H9 (cell line): ENCODE data around the gene TSTD1. TPM values are rescaled to one million over a fixed set of nuclear protein-coding genes. Genes with fewer than 3 reads are reported as not detected.

ENCODE experiments used
- DNase-seq: peaks from one replicate; pipeline ENCODE4 v3.0.0-alpha.2; 2017
- H2AFZ ChIP-seq: one replicate; pipeline ENCODE4 v1.6.1; 2013; ENCODE audit warnings: mild to moderate bottlenecking, low read length, control low read depth, moderate library complexity
- H2AK5ac ChIP-seq: 2 replicates; pipeline ENCODE4 v1.6.1; 2013; ENCODE audit warnings: low read length, control low read depth, mixed read lengths; ENCODE audit not compliant: insufficient read length
- H2BK120ac ChIP-seq: one replicate; pipeline ENCODE4 v1.6.1; 2013; ENCODE audit warnings: low read depth, mild to moderate bottlenecking, low read length, control low read depth, inconsistent platforms; ENCODE audit not compliant: poor library complexity, severe bottlenecking
- H2BK12ac ChIP-seq: 2 replicates; pipeline ENCODE4 v1.6.1; 2013; ENCODE audit warnings: low read length, control low read depth, mixed read lengths, low read depth; ENCODE audit not compliant: insufficient read length
- H2BK15ac ChIP-seq: 2 replicates; pipeline ENCODE4 v1.6.1; 2013; ENCODE audit warnings: low read depth, low read length, control low read depth
- H2BK20ac ChIP-seq: one replicate; pipeline ENCODE4 v1.6.1; 2013; ENCODE audit warnings: low read depth, mild to moderate bottlenecking, low read length, control low read depth, inconsistent platforms; ENCODE audit not compliant: poor library complexity, severe bottlenecking
- H2BK5ac ChIP-seq: 2 replicates; pipeline ENCODE4 v1.6.1; 2013; ENCODE audit warnings: low read length, control low read depth, mixed read lengths; ENCODE audit not compliant: insufficient read length
- H3K14ac ChIP-seq: 2 replicates; pipeline ENCODE4 v1.6.1; 2013; ENCODE audit warnings: low read length, control low read depth; ENCODE audit not compliant: insufficient read depth
- H3K18ac ChIP-seq: 2 replicates; pipeline ENCODE4 v1.6.1; 2013; ENCODE audit warnings: low read depth, mild to moderate bottlenecking, mixed read lengths, low read length, control low read depth; ENCODE audit not compliant: insufficient read length
- H3K23ac ChIP-seq: 2 replicates; pipeline ENCODE4 v1.6.1; 2013; ENCODE audit warnings: low read length, control low read depth, mixed read lengths, low read depth; ENCODE audit not compliant: insufficient read length
- H3K23me2 ChIP-seq: 2 replicates; pipeline ENCODE4 v1.6.1; 2013; ENCODE audit warnings: low read depth, mild to moderate bottlenecking, mixed read lengths, low read length, control low read depth; ENCODE audit not compliant: insufficient read length, poor library complexity, severe bottlenecking
- H3K27ac ChIP-seq: 2 replicates; pipeline ENCODE4 v1.5.1; 2013; ENCODE audit warnings: low read length, control low read depth, mixed read lengths, low read depth; ENCODE audit not compliant: insufficient read length
- H3K27me3 ChIP-seq: 2 replicates; pipeline ENCODE4 v1.6.1; 2013; ENCODE audit warnings: low read length, control low read depth, inconsistent platforms; ENCODE audit not compliant: insufficient read depth
- H3K4ac ChIP-seq: 2 replicates; pipeline ENCODE4 v1.6.1; 2013; ENCODE audit warnings: low read depth, mild to moderate bottlenecking, control low read depth, inconsistent platforms, low read length, moderate library complexity
- H3K4me1 ChIP-seq: 2 replicates; pipeline ENCODE4 v1.6.1; 2013; ENCODE audit warnings: low read length, control low read depth, inconsistent platforms; ENCODE audit not compliant: insufficient read depth
- H3K4me2 ChIP-seq: 2 replicates; pipeline ENCODE4 v1.6.1; 2013; ENCODE audit warnings: low read length, control low read depth, mixed read lengths; ENCODE audit not compliant: insufficient read length, insufficient read depth
- H3K56ac ChIP-seq: 2 replicates; pipeline ENCODE4 v1.6.1; 2013; ENCODE audit warnings: low read depth, mild to moderate bottlenecking, mixed read lengths, low read length, control low read depth; ENCODE audit not compliant: insufficient read length
- H3K79me1 ChIP-seq: 2 replicates; pipeline ENCODE4 v1.6.1; 2013; ENCODE audit warnings: low read depth, mild to moderate bottlenecking, moderate library complexity, low read length, control low read depth, inconsistent platforms; ENCODE audit not compliant: insufficient read depth, poor library complexity, severe bottlenecking
- H3K79me2 ChIP-seq: 2 replicates; pipeline ENCODE4 v1.6.1; 2013; ENCODE audit warnings: low read length, control low read depth, inconsistent platforms; ENCODE audit not compliant: insufficient read depth
- H3K9ac ChIP-seq: 2 replicates; pipeline ENCODE4 v1.6.1; 2013; ENCODE audit warnings: low read length, control low read depth, mixed read lengths; ENCODE audit not compliant: insufficient read length; ENCODE audit errors: extremely low read depth
- H3K9me3 ChIP-seq: one replicate; pipeline ENCODE4 v1.6.1; 2013; ENCODE audit warnings: low read depth, low read length, inconsistent platforms; ENCODE audit not compliant: control insufficient read depth
- H3T11ph ChIP-seq: one replicate; pipeline ENCODE4 v1.6.1; 2013; ENCODE audit warnings: mild to moderate bottlenecking, low read length, control low read depth, inconsistent platforms
- H4K20me1 ChIP-seq: one replicate; pipeline ENCODE4 v1.6.1; 2013; ENCODE audit not compliant: control insufficient read depth, insufficient read length, insufficient read depth
- H4K5ac ChIP-seq: 2 replicates; pipeline ENCODE4 v1.6.1; 2013; ENCODE audit warnings: low read depth, mild to moderate bottlenecking, mixed read lengths, low read length, control low read depth; ENCODE audit not compliant: insufficient read length
- H4K8ac ChIP-seq: replicated peaks from 2 replicates; pipeline ENCODE4 v1.6.1; 2013; ENCODE audit warnings: low read length, control low read depth, mixed read lengths, low read depth; ENCODE audit not compliant: insufficient read length
- H4K91ac ChIP-seq: 2 replicates; pipeline ENCODE4 v1.6.1; 2013; ENCODE audit warnings: low read depth, mild to moderate bottlenecking, moderate library complexity, mixed read lengths, low read length, control low read depth; ENCODE audit not compliant: insufficient read length
- H3K27ac Mint-ChIP-seq, 3 experiments: 2 replicates in 2 of 3; 3 replicates in 1 of 3; pipeline ENCODE4 v1.8.0; 2020 to 2021; ENCODE audit warnings: mixed read lengths in 3 of 3, mild to moderate bottlenecking in 1 of 3, moderate library complexity in 1 of 3
- H3K27me3 Mint-ChIP-seq: 2 replicates; pipeline ENCODE4 v1.8.0; 2021; ENCODE audit warnings: low read depth, mild to moderate bottlenecking, moderate library complexity, mixed read lengths
- H3K36me3 Mint-ChIP-seq, 3 experiments: 2 replicates in 2 of 3; 3 replicates in 1 of 3; pipeline ENCODE4 v1.8.0; 2020 to 2021; ENCODE audit warnings: low read depth in 3 of 3, mixed read lengths in 3 of 3; ENCODE audit not compliant: insufficient read depth in 1 of 3
- H3K4me1 Mint-ChIP-seq, 2 experiments: 2 replicates each; pipeline ENCODE4 v1.8.0; 2020; ENCODE audit warnings: mixed read lengths in 2 of 2
- H3K4me3 Mint-ChIP-seq, 2 experiments: 2 replicates in 1 of 2; 3 replicates in 1 of 2; pipeline ENCODE4 v1.8.0; 2020 to 2021; ENCODE audit warnings: mild to moderate bottlenecking in 2 of 2, mixed read lengths in 2 of 2, moderate library complexity in 1 of 2
- H3K9me3 Mint-ChIP-seq, 2 experiments: 2 replicates in 1 of 2; 3 replicates in 1 of 2; pipeline ENCODE4 v1.8.0; 2020; ENCODE audit warnings: mild to moderate bottlenecking in 2 of 2, mixed read lengths in 2 of 2, moderate library complexity in 1 of 2
- WGBS: extraction: QIAGEN DNeasy Blood & Tissue Kit; methylation state at CpG from one replicate; pipeline ENCODE4 v1.1.7; 2013; ENCODE audit warnings: missing lambda C conversion rate, low lambda C conversion rate, mixed read lengths; ENCODE audit not compliant: insufficient read length; ENCODE audit errors: extremely low coverage; 5-methylcytosine and 5-hydroxymethylcytosine counted together
- total RNA-seq: library from RNA; stranded (reverse); gene quantifications from 2 replicates; pipeline ENCODE4 v1.2.1, GENCODE V29; 2021
- TF ChIP-seq, protein P1 (sequence below): fragments of 200-600 bp; sonication (generic); conservative IDR thresholded peaks from 3 replicates; pipeline ENCODE4 v1.8.0; 2021; ENCODE audit warnings: antibody characterized with exemption, mild to moderate bottlenecking

The TSTD1 gene
- total RNA-seq, 1 experiment from 2014 or later: 73.7 TPM

DNA sequence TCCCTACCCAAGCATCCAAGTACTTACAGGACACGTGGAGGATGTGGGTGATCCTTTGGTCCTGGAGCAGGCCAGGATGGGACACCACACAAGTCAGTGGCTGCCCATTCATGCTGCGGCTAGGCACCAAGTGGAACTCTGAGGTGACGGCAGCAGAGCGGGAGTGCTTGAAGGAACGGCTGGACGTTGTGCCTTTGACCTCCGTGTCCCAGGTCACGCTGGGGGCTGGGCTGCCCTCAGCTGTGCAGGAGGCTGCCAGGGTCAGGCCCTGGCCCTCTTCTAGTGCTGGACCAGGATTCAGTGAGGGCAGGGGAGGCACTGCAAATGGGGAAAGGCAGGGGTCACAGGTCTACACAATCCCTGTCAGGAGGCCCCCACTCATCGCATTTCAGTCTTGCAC lies 38.7 kb upstream of the TSTD1 start:
- Histone ChIP-seq H2BK20ac (no peak overlapping the region), H2BK12ac (no peak overlapping the region), H3K27me3 (no peaks in the 10 kb centered on the region), H3K18ac (no peak overlapping the region), H2AK5ac (no peak overlapping the region), H3K4me1 (no peaks in the 10 kb centered on the region), H2BK5ac (no peak overlapping the region), H2BK120ac (no peak overlapping the region), H4K91ac (no peak overlapping the region), H3K9ac (no peak overlapping the region), H3K23ac (no peak overlapping the region), H4K20me1 (no peaks in the 10 kb centered on the region), H2AFZ (no peak overlapping the region), H4K8ac (no peak overlapping the region), H4K5ac (no peak overlapping the region), H3K79me1 (no peaks in the 10 kb centered on the region), H3K23me2 (no peaks in the 10 kb centered on the region), H3T11ph (no peak overlapping the region), H3K14ac (no peak overlapping the region; the same call in 1 of the 2 replicates), H3K4ac (no peak overlapping the region), H3K4me2 (no peak overlapping the region), H3K56ac (no peak overlapping the region), H3K79me2 (no peaks in the 10 kb centered on the region), H3K27ac (no peak overlapping the region), H3K9me3 (no peaks in the 10 kb centered on the region), H2BK15ac (no peak overlapping the region)
- WGBS: no CpG with 5 or more reads among the region's 9 CpGs
- no peaks in the 10 kb centered on the region for H3K36me3 Mint-ChIP-seq
- H3K27me3 Mint-ChIP-seq: no peaks in the 10 kb centered on the region; the same call in none of the 2 replicates
- no peak overlapping the region for H3K27ac Mint-ChIP-seq
- no peak for DNase-seq
- peaks cover 16 to 20% of the 10 kb centered on the region in 2 experiments for H3K4me1 Mint-ChIP-seq
- H3K4me3 Mint-ChIP-seq: no peak overlapping the region
- TF ChIP-seq, protein P1, sequence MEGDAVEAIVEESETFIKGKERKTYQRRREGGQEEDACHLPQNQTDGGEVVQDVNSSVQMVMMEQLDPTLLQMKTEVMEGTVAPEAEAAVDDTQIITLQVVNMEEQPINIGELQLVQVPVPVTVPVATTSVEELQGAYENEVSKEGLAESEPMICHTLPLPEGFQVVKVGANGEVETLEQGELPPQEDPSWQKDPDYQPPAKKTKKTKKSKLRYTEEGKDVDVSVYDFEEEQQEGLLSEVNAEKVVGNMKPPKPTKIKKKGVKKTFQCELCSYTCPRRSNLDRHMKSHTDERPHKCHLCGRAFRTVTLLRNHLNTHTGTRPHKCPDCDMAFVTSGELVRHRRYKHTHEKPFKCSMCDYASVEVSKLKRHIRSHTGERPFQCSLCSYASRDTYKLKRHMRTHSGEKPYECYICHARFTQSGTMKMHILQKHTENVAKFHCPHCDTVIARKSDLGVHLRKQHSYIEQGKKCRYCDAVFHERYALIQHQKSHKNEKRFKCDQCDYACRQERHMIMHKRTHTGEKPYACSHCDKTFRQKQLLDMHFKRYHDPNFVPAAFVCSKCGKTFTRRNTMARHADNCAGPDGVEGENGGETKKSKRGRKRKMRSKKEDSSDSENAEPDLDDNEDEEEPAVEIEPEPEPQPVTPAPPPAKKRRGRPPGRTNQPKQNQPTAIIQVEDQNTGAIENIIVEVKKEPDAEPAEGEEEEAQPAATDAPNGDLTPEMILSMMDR: no peak
- H3K9me3 Mint-ChIP-seq: no peaks in the 10 kb centered on the region; a peak in 1 of 5 replicates
